WTC11 (cell line): ENCODE measurements around the gene EPHB3. TPM values are rescaled to one million over a fixed set of nuclear protein-coding genes. Genes with fewer than 3 reads are reported as not detected.

Source experiments
- ATAC-seq: fragments of 200-7000 bp; cut with Tn5 transposase; 2 replicates; pipeline ENCODE4 v1.10.0; 2021; ENCODE audit warnings: mild to moderate bottlenecking, moderate library complexity
- CTCF ChIA-PET: fragments of 300-600 bp; sonication (Branson Sonifier 250); formaldehyde crosslinking; loops from one replicate; lab custom pipeline; 2021; ENCODE audit warnings: antibody characterized with exemption; lab: Charles Lee
- POLR2A ChIA-PET: fragments of 350-600 bp; sonication (Branson Sonifier 250); formaldehyde crosslinking; loops from one replicate; lab custom pipeline; 2021; ENCODE audit warnings: antibody characterized with exemption; lab: Charles Lee
- DNase-seq: peaks from one replicate; pipeline ENCODE4 v3.0.0; 2021; ENCODE audit warnings: low spot score
- H3K27ac Mint-ChIP-seq: 2 replicates; pipeline ENCODE4 v1.8.0; 2021; ENCODE audit warnings: mixed read lengths
- H3K27me3 Mint-ChIP-seq: 2 replicates; pipeline ENCODE4 v1.8.0; 2021; ENCODE audit warnings: low read depth, mild to moderate bottlenecking, moderate library complexity, mixed read lengths
- H3K36me3 Mint-ChIP-seq: 2 replicates; pipeline ENCODE4 v1.8.0; 2021; ENCODE audit warnings: mixed read lengths
- H3K4me1 Mint-ChIP-seq: 2 replicates; pipeline ENCODE4 v1.8.0; 2022; ENCODE audit warnings: mixed read lengths
- H3K4me3 Mint-ChIP-seq: 2 replicates; pipeline ENCODE4 v1.8.0; 2021; ENCODE audit warnings: mild to moderate bottlenecking, moderate library complexity, mixed read lengths
- H3K9me3 Mint-ChIP-seq: 2 replicates; pipeline ENCODE4 v1.8.0; 2021; ENCODE audit warnings: mixed read lengths
- ATF3 ChIP-seq: sonication (generic); formaldehyde crosslinking; conservative IDR thresholded peaks from 2 replicates; pipeline ENCODE4 v1.8.1; 2022; ENCODE audit warnings: mild to moderate bottlenecking, missing genetic modification reagents
- CBFB ChIP-seq: sonication (generic); formaldehyde crosslinking; IDR thresholded peaks from 2 replicates; pipeline ENCODE4 v1.8.1; 2022; ENCODE audit warnings: mild to moderate bottlenecking, low read depth, missing genetic modification reagents
- CTCF ChIP-seq: fragments of 200-600 bp; IDR thresholded peaks from 2 replicates; pipeline ENCODE4 v1.8.0; 2022; ENCODE audit warnings: antibody characterized with exemption
- IRF2 ChIP-seq: sonication (generic); formaldehyde crosslinking; IDR thresholded peaks from 2 replicates; pipeline ENCODE4 v1.8.0; 2022; ENCODE audit warnings: low read depth, missing genetic modification reagents, borderline replicate concordance
- JAZF1 ChIP-seq: fragments of 250-450 bp; sonication (Bioruptor Pico); IDR thresholded peaks from 2 replicates; pipeline ENCODE4 v1.9.0; 2021; ENCODE audit warnings: moderate library complexity, mild to moderate bottlenecking, inconsistent platforms
- JUN ChIP-seq: sonication (generic); formaldehyde crosslinking; IDR thresholded peaks from 2 replicates; pipeline ENCODE4 v1.8.0; 2023; ENCODE audit warnings: mild to moderate bottlenecking, missing genetic modification reagents
- KAT7 ChIP-seq: sonication (generic); formaldehyde crosslinking; IDR thresholded peaks from 2 replicates; pipeline ENCODE4 v1.8.1; 2023; ENCODE audit warnings: missing genetic modification reagents, mild to moderate bottlenecking, borderline replicate concordance
- MXD4 ChIP-seq: fragments of 250-450 bp; sonication (Bioruptor Pico); IDR thresholded peaks from 2 replicates; pipeline ENCODE4 v1.8.0; 2021; ENCODE audit warnings: mild to moderate bottlenecking, moderate library complexity, borderline replicate concordance
- NFE2L1 ChIP-seq: sonication (generic); formaldehyde crosslinking; IDR thresholded peaks from 2 replicates; pipeline ENCODE4 v1.8.1; 2023; ENCODE audit warnings: missing genetic modification reagents
- NFYB ChIP-seq: sonication (generic); formaldehyde crosslinking; conservative IDR thresholded peaks from 2 replicates; pipeline ENCODE4 v1.8.0; 2022; ENCODE audit warnings: low read depth, missing genetic modification reagents
- NR1H2 ChIP-seq: sonication (generic); formaldehyde crosslinking; IDR thresholded peaks from 2 replicates; pipeline ENCODE4 v1.9.0; 2021; ENCODE audit warnings: mild to moderate bottlenecking, moderate library complexity, missing genetic modification reagents
- NR3C1 ChIP-seq: sonication (generic); formaldehyde crosslinking; conservative IDR thresholded peaks from 2 replicates; pipeline ENCODE4 v1.8.1; 2023; ENCODE audit warnings: low read depth, mild to moderate bottlenecking, missing genetic modification reagents
- USF2 ChIP-seq: sonication (generic); formaldehyde crosslinking; IDR thresholded peaks from 2 replicates; pipeline ENCODE4 v1.8.1; 2023; ENCODE audit warnings: mild to moderate bottlenecking, missing genetic modification reagents, moderate library complexity
- ZNF219 ChIP-seq: sonication (generic); formaldehyde crosslinking; IDR thresholded peaks from 2 replicates; pipeline ENCODE4 v1.8.0; 2023; ENCODE audit warnings: missing genetic modification reagents, mild to moderate bottlenecking, borderline replicate concordance
- ZNF263 ChIP-seq: sonication (generic); formaldehyde crosslinking; IDR thresholded peaks from 2 replicates; pipeline ENCODE4 v1.8.1; 2022; ENCODE audit warnings: low read depth, mild to moderate bottlenecking, moderate library complexity, missing genetic modification reagents
- ZNF423 ChIP-seq: fragments of 250-450 bp; sonication (Bioruptor Pico); IDR thresholded peaks from 2 replicates; pipeline ENCODE4 v2.1.2; 2022; ENCODE audit warnings: mild to moderate bottlenecking, moderate library complexity
- ZNF671 ChIP-seq: fragments of 250-450 bp; sonication (Bioruptor Pico); IDR thresholded peaks from 2 replicates; pipeline ENCODE4 v1.8.0; 2021; ENCODE audit warnings: mild to moderate bottlenecking
- total RNA-seq: library from RNA; stranded (reverse); gene quantifications from 3 replicates; pipeline ENCODE4 v1.2.3, GENCODE V29; 2021
- TF ChIP-seq, protein P1 (sequence below): fragments of 250-450 bp; sonication (Bioruptor Pico); IDR thresholded peaks from 2 replicates; pipeline ENCODE4 v1.9.0; 2021; ENCODE audit warnings: mild to moderate bottlenecking
- TF ChIP-seq, protein P2 (sequence below): sonication (generic); formaldehyde crosslinking; IDR thresholded peaks from 2 replicates; pipeline ENCODE4 v1.8.0; 2023; ENCODE audit warnings: missing genetic modification reagents, mild to moderate bottlenecking, borderline replicate concordance
- TF ChIP-seq, protein P3 (sequence below): sonication (generic); formaldehyde crosslinking; IDR thresholded peaks from 2 replicates; pipeline ENCODE4 v1.8.1; 2022; ENCODE audit warnings: missing genetic modification reagents, borderline replicate concordance
- TF ChIP-seq, protein P4 (sequence below): fragments of 250-450 bp; sonication (Bioruptor Pico); IDR thresholded peaks from 2 replicates; pipeline ENCODE4 v1.9.0; 2021; ENCODE audit warnings: mild to moderate bottlenecking
- TF ChIP-seq, protein P5 (sequence below): fragments of 250-450 bp; sonication (Bioruptor Pico); IDR thresholded peaks from 2 replicates; pipeline ENCODE4 v2.1.2; 2022; ENCODE audit warnings: mild to moderate bottlenecking, moderate library complexity

Gene EPHB3
- total RNA-seq, 1 experiment from 2014 or later, result 11.4 TPM

GRCh38 chr3:184526088-184526433 is 35.5 kb upstream of the EPHB3 start:
- peaks cover 34% of the 10 kb centered on the region for H3K4me1 Mint-ChIP-seq
- H3K27me3 Mint-ChIP-seq, result peaks cover 4% of the 10 kb centered on the region
- no peak for DNase-seq
- POLR2A ChIA-PET, result interaction anchor here (0.6 to 2.2 kb wide), 8 partner anchors 12 to 1302 kb away, joined by 3 to 15 read pairs (median 3); partner anchors contain the start of genes CLCN2 and POLR2H
- CTCF ChIA-PET, result interaction anchor here (0.6 to 3.1 kb wide), 22 partner anchors 13 to 282 kb away, joined by 3 to 55 read pairs (median 4); partner anchors contain the start of gene EPHB3
- no peaks in the 10 kb centered on the region for H3K36me3 Mint-ChIP-seq
- no peaks in the 10 kb centered on the region for H3K9me3 Mint-ChIP-seq
- peak overlapping the region; percentile 75 for H3K4me3 Mint-ChIP-seq
- peak overlapping the region; percentile 87 for H3K27ac Mint-ChIP-seq
- peak; percentile 55 for ATAC-seq
- TF ChIP-seq JUN (CRISPR knock-in tag) (no peak), NR3C1 (CRISPR knock-in tag) (no peak), USF2 (no peak), NR1H2 (CRISPR knock-in tag) (no peak), IRF2 (CRISPR knock-in tag) (no peak), MXD4 (CRISPR knock-in tag) (no peak), CTCF (no peak), ZNF263 (CRISPR knock-in tag) (no peak), ZNF219 (CRISPR knock-in tag) (no peak), JAZF1 (CRISPR knock-in tag) (no peak), NFYB (CRISPR knock-in tag) (no peak), ZNF423 (CRISPR knock-in tag) (no peak), ZNF671 (CRISPR knock-in tag) (no peak), CBFB (CRISPR knock-in tag) (no peak), NFE2L1 (CRISPR knock-in tag) (0 out of 2 replicates have a peak, but pooled peaks have one; percentile 3), ATF3 (CRISPR knock-in tag) (no peak), KAT7 (CRISPR knock-in tag) (no peak)
- TF ChIP-seq, protein P1, sequence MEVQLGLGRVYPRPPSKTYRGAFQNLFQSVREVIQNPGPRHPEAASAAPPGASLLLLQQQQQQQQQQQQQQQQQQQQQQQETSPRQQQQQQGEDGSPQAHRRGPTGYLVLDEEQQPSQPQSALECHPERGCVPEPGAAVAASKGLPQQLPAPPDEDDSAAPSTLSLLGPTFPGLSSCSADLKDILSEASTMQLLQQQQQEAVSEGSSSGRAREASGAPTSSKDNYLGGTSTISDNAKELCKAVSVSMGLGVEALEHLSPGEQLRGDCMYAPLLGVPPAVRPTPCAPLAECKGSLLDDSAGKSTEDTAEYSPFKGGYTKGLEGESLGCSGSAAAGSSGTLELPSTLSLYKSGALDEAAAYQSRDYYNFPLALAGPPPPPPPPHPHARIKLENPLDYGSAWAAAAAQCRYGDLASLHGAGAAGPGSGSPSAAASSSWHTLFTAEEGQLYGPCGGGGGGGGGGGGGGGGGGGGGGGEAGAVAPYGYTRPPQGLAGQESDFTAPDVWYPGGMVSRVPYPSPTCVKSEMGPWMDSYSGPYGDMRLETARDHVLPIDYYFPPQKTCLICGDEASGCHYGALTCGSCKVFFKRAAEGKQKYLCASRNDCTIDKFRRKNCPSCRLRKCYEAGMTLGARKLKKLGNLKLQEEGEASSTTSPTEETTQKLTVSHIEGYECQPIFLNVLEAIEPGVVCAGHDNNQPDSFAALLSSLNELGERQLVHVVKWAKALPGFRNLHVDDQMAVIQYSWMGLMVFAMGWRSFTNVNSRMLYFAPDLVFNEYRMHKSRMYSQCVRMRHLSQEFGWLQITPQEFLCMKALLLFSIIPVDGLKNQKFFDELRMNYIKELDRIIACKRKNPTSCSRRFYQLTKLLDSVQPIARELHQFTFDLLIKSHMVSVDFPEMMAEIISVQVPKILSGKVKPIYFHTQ (CRISPR knock-in tag), result no peak
- TF ChIP-seq, protein P2, sequence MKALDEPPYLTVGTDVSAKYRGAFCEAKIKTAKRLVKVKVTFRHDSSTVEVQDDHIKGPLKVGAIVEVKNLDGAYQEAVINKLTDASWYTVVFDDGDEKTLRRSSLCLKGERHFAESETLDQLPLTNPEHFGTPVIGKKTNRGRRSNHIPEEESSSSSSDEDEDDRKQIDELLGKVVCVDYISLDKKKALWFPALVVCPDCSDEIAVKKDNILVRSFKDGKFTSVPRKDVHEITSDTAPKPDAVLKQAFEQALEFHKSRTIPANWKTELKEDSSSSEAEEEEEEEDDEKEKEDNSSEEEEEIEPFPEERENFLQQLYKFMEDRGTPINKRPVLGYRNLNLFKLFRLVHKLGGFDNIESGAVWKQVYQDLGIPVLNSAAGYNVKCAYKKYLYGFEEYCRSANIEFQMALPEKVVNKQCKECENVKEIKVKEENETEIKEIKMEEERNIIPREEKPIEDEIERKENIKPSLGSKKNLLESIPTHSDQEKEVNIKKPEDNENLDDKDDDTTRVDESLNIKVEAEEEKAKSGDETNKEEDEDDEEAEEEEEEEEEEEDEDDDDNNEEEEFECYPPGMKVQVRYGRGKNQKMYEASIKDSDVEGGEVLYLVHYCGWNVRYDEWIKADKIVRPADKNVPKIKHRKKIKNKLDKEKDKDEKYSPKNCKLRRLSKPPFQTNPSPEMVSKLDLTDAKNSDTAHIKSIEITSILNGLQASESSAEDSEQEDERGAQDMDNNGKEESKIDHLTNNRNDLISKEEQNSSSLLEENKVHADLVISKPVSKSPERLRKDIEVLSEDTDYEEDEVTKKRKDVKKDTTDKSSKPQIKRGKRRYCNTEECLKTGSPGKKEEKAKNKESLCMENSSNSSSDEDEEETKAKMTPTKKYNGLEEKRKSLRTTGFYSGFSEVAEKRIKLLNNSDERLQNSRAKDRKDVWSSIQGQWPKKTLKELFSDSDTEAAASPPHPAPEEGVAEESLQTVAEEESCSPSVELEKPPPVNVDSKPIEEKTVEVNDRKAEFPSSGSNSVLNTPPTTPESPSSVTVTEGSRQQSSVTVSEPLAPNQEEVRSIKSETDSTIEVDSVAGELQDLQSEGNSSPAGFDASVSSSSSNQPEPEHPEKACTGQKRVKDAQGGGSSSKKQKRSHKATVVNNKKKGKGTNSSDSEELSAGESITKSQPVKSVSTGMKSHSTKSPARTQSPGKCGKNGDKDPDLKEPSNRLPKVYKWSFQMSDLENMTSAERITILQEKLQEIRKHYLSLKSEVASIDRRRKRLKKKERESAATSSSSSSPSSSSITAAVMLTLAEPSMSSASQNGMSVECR (CRISPR knock-in tag), result no peak
- TF ChIP-seq, protein P3, sequence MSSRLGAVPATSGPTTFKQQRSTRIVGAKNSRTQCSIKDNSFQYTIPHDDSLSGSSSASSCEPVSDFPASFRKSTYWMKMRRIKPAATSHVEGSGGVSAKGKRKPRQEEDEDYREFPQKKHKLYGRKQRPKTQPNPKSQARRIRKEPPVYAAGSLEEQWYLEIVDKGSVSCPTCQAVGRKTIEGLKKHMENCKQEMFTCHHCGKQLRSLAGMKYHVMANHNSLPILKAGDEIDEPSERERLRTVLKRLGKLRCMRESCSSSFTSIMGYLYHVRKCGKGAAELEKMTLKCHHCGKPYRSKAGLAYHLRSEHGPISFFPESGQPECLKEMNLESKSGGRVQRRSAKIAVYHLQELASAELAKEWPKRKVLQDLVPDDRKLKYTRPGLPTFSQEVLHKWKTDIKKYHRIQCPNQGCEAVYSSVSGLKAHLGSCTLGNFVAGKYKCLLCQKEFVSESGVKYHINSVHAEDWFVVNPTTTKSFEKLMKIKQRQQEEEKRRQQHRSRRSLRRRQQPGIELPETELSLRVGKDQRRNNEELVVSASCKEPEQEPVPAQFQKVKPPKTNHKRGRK (CRISPR knock-in tag), result no peak
- TF ChIP-seq, protein P4, sequence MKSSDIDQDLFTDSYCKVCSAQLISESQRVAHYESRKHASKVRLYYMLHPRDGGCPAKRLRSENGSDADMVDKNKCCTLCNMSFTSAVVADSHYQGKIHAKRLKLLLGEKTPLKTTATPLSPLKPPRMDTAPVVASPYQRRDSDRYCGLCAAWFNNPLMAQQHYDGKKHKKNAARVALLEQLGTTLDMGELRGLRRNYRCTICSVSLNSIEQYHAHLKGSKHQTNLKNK (CRISPR knock-in tag), result no peak
- TF ChIP-seq, protein P5, sequence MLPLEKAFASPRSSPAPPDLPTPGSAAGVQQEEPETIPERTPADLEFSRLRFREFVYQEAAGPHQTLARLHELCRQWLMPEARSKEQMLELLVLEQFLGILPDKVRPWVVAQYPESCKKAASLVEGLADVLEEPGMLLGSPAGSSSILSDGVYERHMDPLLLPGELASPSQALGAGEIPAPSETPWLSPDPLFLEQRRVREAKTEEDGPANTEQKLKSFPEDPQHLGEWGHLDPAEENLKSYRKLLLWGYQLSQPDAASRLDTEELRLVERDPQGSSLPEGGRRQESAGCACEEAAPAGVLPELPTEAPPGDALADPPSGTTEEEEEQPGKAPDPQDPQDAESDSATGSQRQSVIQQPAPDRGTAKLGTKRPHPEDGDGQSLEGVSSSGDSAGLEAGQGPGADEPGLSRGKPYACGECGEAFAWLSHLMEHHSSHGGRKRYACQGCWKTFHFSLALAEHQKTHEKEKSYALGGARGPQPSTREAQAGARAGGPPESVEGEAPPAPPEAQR (CRISPR knock-in tag), result no peak
